H9 (cell line): ENCODE measurements around the gene OR11G2. TPM values are rescaled to one million over a fixed set of nuclear protein-coding genes. Genes with fewer than 3 reads are reported as not detected.

Source experiments
- DNase-seq: peaks from one replicate; pipeline ENCODE4 v3.0.0-alpha.2; 2017
- H2AFZ ChIP-seq: one replicate; pipeline ENCODE4 v1.6.1; 2013; ENCODE audit warnings: mild to moderate bottlenecking, low read length, control low read depth, moderate library complexity
- H2AK5ac ChIP-seq: 2 replicates; pipeline ENCODE4 v1.6.1; 2013; ENCODE audit warnings: low read length, control low read depth, mixed read lengths; ENCODE audit not compliant: insufficient read length
- H2BK120ac ChIP-seq: one replicate; pipeline ENCODE4 v1.6.1; 2013; ENCODE audit warnings: low read depth, mild to moderate bottlenecking, low read length, control low read depth, inconsistent platforms; ENCODE audit not compliant: poor library complexity, severe bottlenecking
- H2BK12ac ChIP-seq: 2 replicates; pipeline ENCODE4 v1.6.1; 2013; ENCODE audit warnings: low read length, control low read depth, mixed read lengths, low read depth; ENCODE audit not compliant: insufficient read length
- H2BK15ac ChIP-seq: 2 replicates; pipeline ENCODE4 v1.6.1; 2013; ENCODE audit warnings: low read depth, low read length, control low read depth
- H2BK20ac ChIP-seq: one replicate; pipeline ENCODE4 v1.6.1; 2013; ENCODE audit warnings: low read depth, mild to moderate bottlenecking, low read length, control low read depth, inconsistent platforms; ENCODE audit not compliant: poor library complexity, severe bottlenecking
- H2BK5ac ChIP-seq: 2 replicates; pipeline ENCODE4 v1.6.1; 2013; ENCODE audit warnings: low read length, control low read depth, mixed read lengths; ENCODE audit not compliant: insufficient read length
- H3K14ac ChIP-seq: 2 replicates; pipeline ENCODE4 v1.6.1; 2013; ENCODE audit warnings: low read length, control low read depth; ENCODE audit not compliant: insufficient read depth
- H3K18ac ChIP-seq: 2 replicates; pipeline ENCODE4 v1.6.1; 2013; ENCODE audit warnings: low read depth, mild to moderate bottlenecking, mixed read lengths, low read length, control low read depth; ENCODE audit not compliant: insufficient read length
- H3K23ac ChIP-seq: 2 replicates; pipeline ENCODE4 v1.6.1; 2013; ENCODE audit warnings: low read length, control low read depth, mixed read lengths, low read depth; ENCODE audit not compliant: insufficient read length
- H3K23me2 ChIP-seq: 2 replicates; pipeline ENCODE4 v1.6.1; 2013; ENCODE audit warnings: low read depth, mild to moderate bottlenecking, mixed read lengths, low read length, control low read depth; ENCODE audit not compliant: insufficient read length, poor library complexity, severe bottlenecking
- H3K27ac ChIP-seq: 2 replicates; pipeline ENCODE4 v1.5.1; 2013; ENCODE audit warnings: low read length, control low read depth, mixed read lengths, low read depth; ENCODE audit not compliant: insufficient read length
- H3K27me3 ChIP-seq: 2 replicates; pipeline ENCODE4 v1.6.1; 2013; ENCODE audit warnings: low read length, control low read depth, inconsistent platforms; ENCODE audit not compliant: insufficient read depth
- H3K4ac ChIP-seq: 2 replicates; pipeline ENCODE4 v1.6.1; 2013; ENCODE audit warnings: low read depth, mild to moderate bottlenecking, control low read depth, inconsistent platforms, low read length, moderate library complexity
- H3K4me1 ChIP-seq: 2 replicates; pipeline ENCODE4 v1.6.1; 2013; ENCODE audit warnings: low read length, control low read depth, inconsistent platforms; ENCODE audit not compliant: insufficient read depth
- H3K4me2 ChIP-seq: 2 replicates; pipeline ENCODE4 v1.6.1; 2013; ENCODE audit warnings: low read length, control low read depth, mixed read lengths; ENCODE audit not compliant: insufficient read length, insufficient read depth
- H3K56ac ChIP-seq: 2 replicates; pipeline ENCODE4 v1.6.1; 2013; ENCODE audit warnings: low read depth, mild to moderate bottlenecking, mixed read lengths, low read length, control low read depth; ENCODE audit not compliant: insufficient read length
- H3K79me1 ChIP-seq: 2 replicates; pipeline ENCODE4 v1.6.1; 2013; ENCODE audit warnings: low read depth, mild to moderate bottlenecking, moderate library complexity, low read length, control low read depth, inconsistent platforms; ENCODE audit not compliant: insufficient read depth, poor library complexity, severe bottlenecking
- H3K79me2 ChIP-seq: 2 replicates; pipeline ENCODE4 v1.6.1; 2013; ENCODE audit warnings: low read length, control low read depth, inconsistent platforms; ENCODE audit not compliant: insufficient read depth
- H3K9ac ChIP-seq: 2 replicates; pipeline ENCODE4 v1.6.1; 2013; ENCODE audit warnings: low read length, control low read depth, mixed read lengths; ENCODE audit not compliant: insufficient read length; ENCODE audit errors: extremely low read depth
- H3K9me3 ChIP-seq: one replicate; pipeline ENCODE4 v1.6.1; 2013; ENCODE audit warnings: low read depth, low read length, inconsistent platforms; ENCODE audit not compliant: control insufficient read depth
- H3T11ph ChIP-seq: one replicate; pipeline ENCODE4 v1.6.1; 2013; ENCODE audit warnings: mild to moderate bottlenecking, low read length, control low read depth, inconsistent platforms
- H4K20me1 ChIP-seq: one replicate; pipeline ENCODE4 v1.6.1; 2013; ENCODE audit not compliant: control insufficient read depth, insufficient read length, insufficient read depth
- H4K5ac ChIP-seq: 2 replicates; pipeline ENCODE4 v1.6.1; 2013; ENCODE audit warnings: low read depth, mild to moderate bottlenecking, mixed read lengths, low read length, control low read depth; ENCODE audit not compliant: insufficient read length
- H4K8ac ChIP-seq: replicated peaks from 2 replicates; pipeline ENCODE4 v1.6.1; 2013; ENCODE audit warnings: low read length, control low read depth, mixed read lengths, low read depth; ENCODE audit not compliant: insufficient read length
- H4K91ac ChIP-seq: 2 replicates; pipeline ENCODE4 v1.6.1; 2013; ENCODE audit warnings: low read depth, mild to moderate bottlenecking, moderate library complexity, mixed read lengths, low read length, control low read depth; ENCODE audit not compliant: insufficient read length
- H3K27ac Mint-ChIP-seq, 3 experiments: 2 replicates in 2 of 3; 3 replicates in 1 of 3; pipeline ENCODE4 v1.8.0; 2020 to 2021; ENCODE audit warnings: mixed read lengths in 3 of 3, mild to moderate bottlenecking in 1 of 3, moderate library complexity in 1 of 3
- H3K27me3 Mint-ChIP-seq: 2 replicates; pipeline ENCODE4 v1.8.0; 2021; ENCODE audit warnings: low read depth, mild to moderate bottlenecking, moderate library complexity, mixed read lengths
- H3K36me3 Mint-ChIP-seq, 3 experiments: 2 replicates in 2 of 3; 3 replicates in 1 of 3; pipeline ENCODE4 v1.8.0; 2020 to 2021; ENCODE audit warnings: low read depth in 3 of 3, mixed read lengths in 3 of 3; ENCODE audit not compliant: insufficient read depth in 1 of 3
- H3K4me1 Mint-ChIP-seq, 2 experiments: 2 replicates each; pipeline ENCODE4 v1.8.0; 2020; ENCODE audit warnings: mixed read lengths in 2 of 2
- H3K4me3 Mint-ChIP-seq, 2 experiments: 2 replicates in 1 of 2; 3 replicates in 1 of 2; pipeline ENCODE4 v1.8.0; 2020 to 2021; ENCODE audit warnings: mild to moderate bottlenecking in 2 of 2, mixed read lengths in 2 of 2, moderate library complexity in 1 of 2
- H3K9me3 Mint-ChIP-seq, 2 experiments: 2 replicates in 1 of 2; 3 replicates in 1 of 2; pipeline ENCODE4 v1.8.0; 2020; ENCODE audit warnings: mild to moderate bottlenecking in 2 of 2, mixed read lengths in 2 of 2, moderate library complexity in 1 of 2
- WGBS: extraction: QIAGEN DNeasy Blood & Tissue Kit; methylation state at CpG from one replicate; pipeline ENCODE4 v1.1.7; 2013; ENCODE audit warnings: missing lambda C conversion rate, low lambda C conversion rate, mixed read lengths; ENCODE audit not compliant: insufficient read length; ENCODE audit errors: extremely low coverage; 5-methylcytosine and 5-hydroxymethylcytosine counted together
- total RNA-seq: library from RNA; stranded (reverse); gene quantifications from 2 replicates; pipeline ENCODE4 v1.2.1, GENCODE V29; 2021
- TF ChIP-seq, protein P1 (sequence below): fragments of 200-600 bp; sonication (generic); conservative IDR thresholded peaks from 3 replicates; pipeline ENCODE4 v1.8.0; 2021; ENCODE audit warnings: antibody characterized with exemption, mild to moderate bottlenecking

OR11G2 gene
- total RNA-seq, 1 experiment from 2014 or later = not detected

- Histone ChIP-seq H3K23ac (no peak overlapping the region), H3T11ph (no peak overlapping the region), H3K18ac (no peak overlapping the region), H4K20me1 (no peaks in the 10 kb centered on the region), H3K4me2 (no peak overlapping the region), H3K4me1 (no peaks in the 10 kb centered on the region), H2BK120ac (no peak overlapping the region), H4K91ac (no peak overlapping the region), H3K14ac (no peak overlapping the region), H3K79me1 (no peaks in the 10 kb centered on the region), H3K56ac (no peak overlapping the region), H3K27ac (no peak overlapping the region), H2BK5ac (no peak overlapping the region), H4K8ac (no peak overlapping the region), H3K27me3 (no peaks in the 10 kb centered on the region), H2BK15ac (no peak overlapping the region), H4K5ac (no peak overlapping the region), H3K4ac (no peak overlapping the region), H2BK12ac (no peak overlapping the region), H3K79me2 (no peaks in the 10 kb centered on the region), H3K9ac (no peak overlapping the region), H2AFZ (no peak overlapping the region), H2AK5ac (no peak overlapping the region), H3K9me3 (peaks cover 90% of the 10 kb centered on the region), H2BK20ac (no peak overlapping the region), H3K23me2 (no peaks in the 10 kb centered on the region)
- H3K9me3 Mint-ChIP-seq = peaks cover 87% of the 10 kb centered on the region in 2 experiments
- WGBS = no CpG with 5 or more reads among the region's 2 CpGs
- TF ChIP-seq, protein P1, sequence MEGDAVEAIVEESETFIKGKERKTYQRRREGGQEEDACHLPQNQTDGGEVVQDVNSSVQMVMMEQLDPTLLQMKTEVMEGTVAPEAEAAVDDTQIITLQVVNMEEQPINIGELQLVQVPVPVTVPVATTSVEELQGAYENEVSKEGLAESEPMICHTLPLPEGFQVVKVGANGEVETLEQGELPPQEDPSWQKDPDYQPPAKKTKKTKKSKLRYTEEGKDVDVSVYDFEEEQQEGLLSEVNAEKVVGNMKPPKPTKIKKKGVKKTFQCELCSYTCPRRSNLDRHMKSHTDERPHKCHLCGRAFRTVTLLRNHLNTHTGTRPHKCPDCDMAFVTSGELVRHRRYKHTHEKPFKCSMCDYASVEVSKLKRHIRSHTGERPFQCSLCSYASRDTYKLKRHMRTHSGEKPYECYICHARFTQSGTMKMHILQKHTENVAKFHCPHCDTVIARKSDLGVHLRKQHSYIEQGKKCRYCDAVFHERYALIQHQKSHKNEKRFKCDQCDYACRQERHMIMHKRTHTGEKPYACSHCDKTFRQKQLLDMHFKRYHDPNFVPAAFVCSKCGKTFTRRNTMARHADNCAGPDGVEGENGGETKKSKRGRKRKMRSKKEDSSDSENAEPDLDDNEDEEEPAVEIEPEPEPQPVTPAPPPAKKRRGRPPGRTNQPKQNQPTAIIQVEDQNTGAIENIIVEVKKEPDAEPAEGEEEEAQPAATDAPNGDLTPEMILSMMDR = no peak
- H3K4me3 Mint-ChIP-seq = no peak overlapping the region
- peaks cover 8 to 34% (median 13%) of the 10 kb centered on the region in 3 experiments; a peak in 4 of 7 replicates for H3K36me3 Mint-ChIP-seq
- no peaks in the 10 kb centered on the region for H3K4me1 Mint-ChIP-seq
- DNase-seq = no peak
- H3K27ac Mint-ChIP-seq = no peak overlapping the region
- H3K27me3 Mint-ChIP-seq = no peaks in the 10 kb centered on the region
Observed at GRCh38 chr14:20195911-20196310, 5.2 kb downstream of the OR11G2 start.
